GM10248 (cell line): ENCODE data around the gene KRT40.

Experiments
- CTCF ChIA-PET: fragments of 300-600 bp; sonication (Branson Sonifier 250); formaldehyde crosslinking; extraction: SDS; loops from one replicate; lab custom pipeline; 2021; ENCODE audit warnings: antibody characterized with exemption; lab: Yijun Ruan, JAX
- POLR2A ChIA-PET: fragments of 350-650 bp; sonication (Branson Sonifier 250); formaldehyde crosslinking; extraction: SDS; loops from one replicate; lab custom pipeline; 2020; ENCODE audit warnings: antibody characterized with exemption; lab: Yijun Ruan, JAX
- DNase-seq: peaks from one replicate; pipeline ENCODE4 v3.0.0; 2012; ENCODE audit errors: extremely low spot score
- CTCF ChIP-seq: IDR thresholded peaks from 2 replicates; pipeline ENCODE4 v1.5.1; 2012; ENCODE audit warnings: mild to moderate bottlenecking, low read depth; ENCODE audit errors: extremely low read depth, missing control alignments, control extremely low read depth

KRT40 gene

GRCh38 chr17:40936437-40936971 lies 47.6 kb downstream of the KRT40 start:
- CTCF ChIA-PET, result no interaction called here
- no peak for TF ChIP-seq CTCF

GRCh38 chr17:40935624-40936023 lies 48.5 kb downstream of the KRT40 start:
- ChIA-PET POLR2A (no interaction called here), CTCF (interaction anchor here (1.0 to 1.3 kb wide), 2 partner anchors 613 to 727 kb away, joined by 3 read pairs; no protein-coding TSS in a partner anchor)
- TF ChIP-seq CTCF, result no peak
- DNase-seq, result no peak

More at GRCh38 chr17:40936437-40936971, 47.6 kb downstream of the KRT40 start:
- DNase-seq, result no peak
- POLR2A ChIA-PET, result no interaction called here

GRCh38 chr17:40932608-40933007 lies 51.5 kb downstream of the KRT40 start:
- no peak for TF ChIP-seq CTCF
- no peak for DNase-seq
- CTCF ChIA-PET, result interaction anchor here (1.3 to 1.6 kb wide), 2 partner anchors 17 to 731 kb away, joined by 3 to 6 read pairs; no protein-coding TSS in a partner anchor
- POLR2A ChIA-PET, result no interaction called here

GRCh38 chr17:40931311-40931710 lies 52.8 kb downstream of the KRT40 start:
- ChIA-PET POLR2A (no interaction called here), CTCF (interaction anchor here (1.1 to 1.3 kb wide), 2 partner anchors 10 to 16 kb away, joined by 3 to 6 read pairs; no protein-coding TSS in a partner anchor)
- TF ChIP-seq CTCF, result no peak
- no peak for DNase-seq
